Measurements from ENCODE around the gene LCE1B. TPM values are rescaled to one million over a fixed set of nuclear protein-coding genes. Genes with fewer than 3 reads are reported as not detected.

Gene LCE1B
- total and polyA plus RNA-seq, 4 donors, result not detected

DNA sequence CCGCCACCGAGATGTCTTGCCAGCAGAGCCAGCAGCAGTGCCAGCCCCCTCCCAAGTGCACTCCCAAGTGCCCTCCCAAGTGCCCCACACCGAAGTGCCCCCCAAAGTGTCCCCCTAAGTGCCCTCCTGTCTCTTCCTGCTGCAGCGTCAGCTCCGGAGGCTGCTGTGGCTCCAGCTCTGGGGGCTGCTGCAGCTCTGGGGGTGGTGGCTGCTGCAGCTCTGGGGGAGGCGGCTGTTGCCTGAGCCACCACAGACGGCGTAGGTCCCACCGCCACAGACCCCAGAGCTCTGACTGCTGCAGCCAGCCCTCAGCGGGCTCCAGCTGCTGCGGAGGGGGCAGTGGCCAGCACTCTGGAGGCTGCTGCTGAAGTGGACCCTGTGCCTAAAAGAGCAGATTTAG lies 35.4 kb upstream of the LCE1B start:
- Histone ChIP-seq H3K27me3 (ENCODE audit: control insufficient read depth in 4 of 4, insufficient read depth in 4 of 4, low read length in 3 of 4) (peaks cover 0 to 10% (median 1%) of the 10 kb centered on the region in 4 donors), H3K36me3 (ENCODE audit: control insufficient read depth in 4 of 4, insufficient read depth in 3 of 4, low read depth in 1 of 4, low read length in 3 of 4) (no peaks in the 10 kb centered on the region), H3K4me3 (ENCODE audit: low read depth in 1 of 3, low read length in 3 of 3) (no peak overlapping the region), H3K9me3 (ENCODE audit: control insufficient read depth in 4 of 4, low read length in 3 of 4) (no peaks in the 10 kb centered on the region), H3K4me1 (ENCODE audit: control insufficient read depth in 4 of 4, insufficient read depth in 4 of 4, low read length in 3 of 4) (no peaks in the 10 kb centered on the region), H3K9ac (ENCODE audit: low read depth in 1 of 2, low read length in 2 of 2) (no peak overlapping the region), H3K27ac (ENCODE audit: low read depth in 1 of 2, low read length in 2 of 2) (no peak overlapping the region)
- DNase-seq (ENCODE audit: low spot score), result no peak
- TF ChIP-seq TAF1 (conservative IDR thresholded peaks at IDR 0.05) (no peak), GABPA (IDR thresholded peaks at IDR 0.05 in 1 of 2, conservative IDR thresholded peaks at IDR 0.05 in 1 of 2) (no peak), JUND (IDR thresholded peaks at IDR 0.05) (no peak), FOXA2 (IDR thresholded peaks at IDR 0.05) (no peak), YY1 (IDR thresholded peaks at IDR 0.05) (no peak), FOXA1 (IDR thresholded peaks at IDR 0.05) (no peak), EGR1 (IDR thresholded peaks at IDR 0.05; ENCODE audit: low read depth in 2 of 2) (no peak), HNF4A (conservative IDR thresholded peaks at IDR 0.05) (no peak), RXRA (IDR thresholded peaks at IDR 0.05) (no peak), HNF4G (IDR thresholded peaks at IDR 0.05) (no peak), SP1 (IDR thresholded peaks at IDR 0.05) (no peak), RAD21 (IDR thresholded peaks at IDR 0.05) (no peak), NR2F2 (IDR thresholded peaks at IDR 0.05) (no peak)
- TF ChIP-seq, protein P1, sequence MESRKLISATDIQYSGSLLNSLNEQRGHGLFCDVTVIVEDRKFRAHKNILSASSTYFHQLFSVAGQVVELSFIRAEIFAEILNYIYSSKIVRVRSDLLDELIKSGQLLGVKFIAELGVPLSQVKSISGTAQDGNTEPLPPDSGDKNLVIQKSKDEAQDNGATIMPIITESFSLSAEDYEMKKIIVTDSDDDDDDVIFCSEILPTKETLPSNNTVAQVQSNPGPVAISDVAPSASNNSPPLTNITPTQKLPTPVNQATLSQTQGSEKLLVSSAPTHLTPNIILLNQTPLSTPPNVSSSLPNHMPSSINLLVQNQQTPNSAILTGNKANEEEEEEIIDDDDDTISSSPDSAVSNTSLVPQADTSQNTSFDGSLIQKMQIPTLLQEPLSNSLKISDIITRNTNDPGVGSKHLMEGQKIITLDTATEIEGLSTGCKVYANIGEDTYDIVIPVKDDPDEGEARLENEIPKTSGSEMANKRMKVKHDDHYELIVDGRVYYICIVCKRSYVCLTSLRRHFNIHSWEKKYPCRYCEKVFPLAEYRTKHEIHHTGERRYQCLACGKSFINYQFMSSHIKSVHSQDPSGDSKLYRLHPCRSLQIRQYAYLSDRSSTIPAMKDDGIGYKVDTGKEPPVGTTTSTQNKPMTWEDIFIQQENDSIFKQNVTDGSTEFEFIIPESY (IDR thresholded peaks at IDR 0.05), result no peak
- TF ChIP-seq, protein P2, sequence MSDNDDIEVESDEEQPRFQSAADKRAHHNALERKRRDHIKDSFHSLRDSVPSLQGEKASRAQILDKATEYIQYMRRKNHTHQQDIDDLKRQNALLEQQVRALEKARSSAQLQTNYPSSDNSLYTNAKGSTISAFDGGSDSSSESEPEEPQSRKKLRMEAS (IDR thresholded peaks at IDR 0.05), result no peak
- TF ChIP-seq, protein P3, sequence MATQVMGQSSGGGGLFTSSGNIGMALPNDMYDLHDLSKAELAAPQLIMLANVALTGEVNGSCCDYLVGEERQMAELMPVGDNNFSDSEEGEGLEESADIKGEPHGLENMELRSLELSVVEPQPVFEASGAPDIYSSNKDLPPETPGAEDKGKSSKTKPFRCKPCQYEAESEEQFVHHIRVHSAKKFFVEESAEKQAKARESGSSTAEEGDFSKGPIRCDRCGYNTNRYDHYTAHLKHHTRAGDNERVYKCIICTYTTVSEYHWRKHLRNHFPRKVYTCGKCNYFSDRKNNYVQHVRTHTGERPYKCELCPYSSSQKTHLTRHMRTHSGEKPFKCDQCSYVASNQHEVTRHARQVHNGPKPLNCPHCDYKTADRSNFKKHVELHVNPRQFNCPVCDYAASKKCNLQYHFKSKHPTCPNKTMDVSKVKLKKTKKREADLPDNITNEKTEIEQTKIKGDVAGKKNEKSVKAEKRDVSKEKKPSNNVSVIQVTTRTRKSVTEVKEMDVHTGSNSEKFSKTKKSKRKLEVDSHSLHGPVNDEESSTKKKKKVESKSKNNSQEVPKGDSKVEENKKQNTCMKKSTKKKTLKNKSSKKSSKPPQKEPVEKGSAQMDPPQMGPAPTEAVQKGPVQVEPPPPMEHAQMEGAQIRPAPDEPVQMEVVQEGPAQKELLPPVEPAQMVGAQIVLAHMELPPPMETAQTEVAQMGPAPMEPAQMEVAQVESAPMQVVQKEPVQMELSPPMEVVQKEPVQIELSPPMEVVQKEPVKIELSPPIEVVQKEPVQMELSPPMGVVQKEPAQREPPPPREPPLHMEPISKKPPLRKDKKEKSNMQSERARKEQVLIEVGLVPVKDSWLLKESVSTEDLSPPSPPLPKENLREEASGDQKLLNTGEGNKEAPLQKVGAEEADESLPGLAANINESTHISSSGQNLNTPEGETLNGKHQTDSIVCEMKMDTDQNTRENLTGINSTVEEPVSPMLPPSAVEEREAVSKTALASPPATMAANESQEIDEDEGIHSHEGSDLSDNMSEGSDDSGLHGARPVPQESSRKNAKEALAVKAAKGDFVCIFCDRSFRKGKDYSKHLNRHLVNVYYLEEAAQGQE (IDR thresholded peaks at IDR 0.05), result no peak
- TF ChIP-seq, protein P4, sequence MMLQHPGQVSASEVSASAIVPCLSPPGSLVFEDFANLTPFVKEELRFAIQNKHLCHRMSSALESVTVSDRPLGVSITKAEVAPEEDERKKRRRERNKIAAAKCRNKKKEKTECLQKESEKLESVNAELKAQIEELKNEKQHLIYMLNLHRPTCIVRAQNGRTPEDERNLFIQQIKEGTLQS (IDR thresholded peaks at IDR 0.05), result no peak
- TF ChIP-seq, protein P5, sequence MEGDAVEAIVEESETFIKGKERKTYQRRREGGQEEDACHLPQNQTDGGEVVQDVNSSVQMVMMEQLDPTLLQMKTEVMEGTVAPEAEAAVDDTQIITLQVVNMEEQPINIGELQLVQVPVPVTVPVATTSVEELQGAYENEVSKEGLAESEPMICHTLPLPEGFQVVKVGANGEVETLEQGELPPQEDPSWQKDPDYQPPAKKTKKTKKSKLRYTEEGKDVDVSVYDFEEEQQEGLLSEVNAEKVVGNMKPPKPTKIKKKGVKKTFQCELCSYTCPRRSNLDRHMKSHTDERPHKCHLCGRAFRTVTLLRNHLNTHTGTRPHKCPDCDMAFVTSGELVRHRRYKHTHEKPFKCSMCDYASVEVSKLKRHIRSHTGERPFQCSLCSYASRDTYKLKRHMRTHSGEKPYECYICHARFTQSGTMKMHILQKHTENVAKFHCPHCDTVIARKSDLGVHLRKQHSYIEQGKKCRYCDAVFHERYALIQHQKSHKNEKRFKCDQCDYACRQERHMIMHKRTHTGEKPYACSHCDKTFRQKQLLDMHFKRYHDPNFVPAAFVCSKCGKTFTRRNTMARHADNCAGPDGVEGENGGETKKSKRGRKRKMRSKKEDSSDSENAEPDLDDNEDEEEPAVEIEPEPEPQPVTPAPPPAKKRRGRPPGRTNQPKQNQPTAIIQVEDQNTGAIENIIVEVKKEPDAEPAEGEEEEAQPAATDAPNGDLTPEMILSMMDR (IDR thresholded peaks at IDR 0.05; ENCODE audit: low read depth, low read length, missing input control), result no peak
- 84% methylated on average over 11 of the region's 11 CpGs for WGBS
